NCI-H526 treated with DMSO at 0.1 percent for 48 hours (cell line): Measurements from ENCODE around the gene MCFD2.

Experiments used
- DNase-seq: peaks from one replicate; lab custom pipeline; 2025; lab: John Stamatoyannopoulos, UW

The MCFD2 gene

DNA sequence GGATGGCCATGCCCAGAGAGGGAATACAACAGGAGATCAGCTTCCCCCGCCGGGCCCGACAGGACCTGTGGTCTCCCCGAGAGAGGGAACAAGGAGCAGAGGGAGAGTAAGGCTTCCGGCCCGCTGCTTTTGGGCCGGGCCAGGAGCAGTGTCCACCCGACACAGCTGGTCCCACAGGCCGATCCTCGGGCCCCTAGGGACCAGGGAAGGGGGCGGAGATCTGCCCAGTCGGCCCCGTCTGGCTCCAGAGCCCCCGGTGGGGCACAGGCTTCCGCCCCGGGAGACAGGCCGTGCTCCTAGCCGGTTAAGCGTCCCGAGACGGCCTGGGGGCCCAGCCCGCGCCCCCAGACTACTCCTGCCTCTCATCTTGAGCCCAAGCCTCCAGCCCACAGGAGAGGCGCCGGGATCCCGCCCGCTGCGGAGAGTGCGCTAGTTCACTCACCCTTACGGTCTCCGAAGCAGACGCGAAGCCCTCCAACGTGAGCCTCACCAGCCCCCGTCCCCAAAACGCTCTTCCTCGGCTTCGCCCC lies at the start of gene MCFD2:
TSS of gene MCFD2 (minus strand) at position 526 of the 530 bp plus-strand sequence. CDS start 6,635 bp downstream, outside the sequence.
- no peak for DNase-seq

DNA sequence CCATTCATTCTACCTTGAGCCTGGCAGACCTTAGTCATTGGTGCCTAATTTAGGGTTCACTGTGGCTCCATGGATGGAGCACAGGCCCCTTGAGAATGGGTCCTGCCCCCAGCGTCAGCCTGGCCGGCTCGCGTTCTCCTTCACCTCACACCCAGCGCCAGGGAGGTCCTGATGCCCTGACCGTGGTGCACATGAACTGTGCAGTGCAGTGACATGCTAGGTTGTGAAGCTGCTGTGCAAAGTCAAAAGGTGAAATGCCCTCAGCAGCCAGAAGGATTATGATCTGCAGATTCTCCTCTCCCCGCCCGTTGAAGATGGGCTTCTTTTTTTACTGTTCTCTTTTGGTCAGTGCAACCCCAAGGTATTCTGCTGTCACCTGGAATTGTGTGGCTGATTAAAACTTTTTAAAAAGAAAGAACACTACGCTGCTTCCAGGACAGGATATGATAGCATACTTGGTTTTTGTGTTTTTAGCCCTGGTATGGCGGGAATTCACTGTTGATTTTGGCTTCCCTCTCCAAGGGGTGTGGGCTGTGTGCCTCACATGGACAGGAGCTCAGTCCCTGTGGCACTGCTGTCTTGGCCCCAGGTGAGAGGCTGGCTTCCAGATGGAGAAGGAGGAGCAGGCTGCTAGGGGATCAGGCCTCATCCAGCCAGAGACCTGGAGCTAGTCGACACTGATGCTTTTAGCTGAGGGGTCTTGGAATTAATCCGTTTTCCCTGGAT lies 49.4 kb upstream of the MCFD2 start:
- no peak for DNase-seq

DNA sequence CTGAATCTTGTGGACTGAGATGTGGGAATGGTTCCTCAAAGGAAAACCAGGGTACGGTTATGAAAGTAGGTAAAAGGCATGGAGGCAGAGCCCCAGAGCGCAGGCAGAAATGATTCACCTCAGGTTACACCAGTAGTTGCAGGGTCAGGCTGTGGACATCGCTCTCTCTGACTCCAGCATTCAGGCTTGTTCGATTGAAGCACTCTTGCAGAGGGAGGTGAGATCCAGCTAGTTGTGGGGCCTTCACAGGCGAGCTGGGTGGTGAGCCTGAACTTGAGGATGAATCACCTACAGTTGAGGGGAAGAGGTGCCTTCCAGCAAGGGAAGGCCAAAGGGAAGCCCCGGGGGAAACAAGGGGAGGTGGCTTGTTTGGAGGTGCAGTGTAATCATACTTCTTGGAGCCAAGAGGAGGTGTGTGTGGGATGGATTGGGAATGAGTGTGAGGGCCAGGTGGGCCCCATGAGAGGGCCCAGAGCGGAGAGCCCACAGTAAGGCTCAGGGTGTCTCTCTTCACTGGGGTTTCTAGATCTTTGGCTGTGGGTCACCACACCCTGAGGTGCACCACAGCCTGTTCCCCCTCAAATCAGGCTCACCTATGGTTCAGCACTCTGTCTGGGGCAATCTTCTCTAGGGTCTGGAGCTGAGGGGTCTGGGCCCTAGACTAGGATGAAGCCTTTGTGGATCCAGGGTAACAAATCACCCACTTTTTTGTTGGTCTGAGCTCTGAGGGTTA lies 48.5 kb upstream of the MCFD2 start:
- no peak for DNase-seq

DNA sequence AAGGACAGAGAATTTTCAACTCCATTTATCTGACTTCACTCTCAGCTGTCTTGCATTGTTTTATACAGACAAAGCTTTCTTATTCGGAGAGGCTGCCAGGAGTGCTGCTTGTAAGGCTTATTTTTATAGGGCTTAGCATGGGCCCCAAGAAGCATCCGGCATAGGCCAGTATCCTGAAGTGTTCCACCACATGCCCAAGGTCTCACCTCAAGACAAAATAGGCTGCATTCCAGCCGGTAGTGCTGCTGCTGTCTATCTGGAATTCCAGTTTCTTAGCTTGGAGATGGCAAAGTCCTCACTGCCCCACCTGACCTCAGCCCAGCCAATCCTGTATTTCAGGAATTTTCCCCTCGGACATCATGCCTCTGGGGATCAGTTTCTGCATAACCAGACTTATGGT lies 47.6 kb upstream of the MCFD2 start:
- DNase-seq = no peak

DNA sequence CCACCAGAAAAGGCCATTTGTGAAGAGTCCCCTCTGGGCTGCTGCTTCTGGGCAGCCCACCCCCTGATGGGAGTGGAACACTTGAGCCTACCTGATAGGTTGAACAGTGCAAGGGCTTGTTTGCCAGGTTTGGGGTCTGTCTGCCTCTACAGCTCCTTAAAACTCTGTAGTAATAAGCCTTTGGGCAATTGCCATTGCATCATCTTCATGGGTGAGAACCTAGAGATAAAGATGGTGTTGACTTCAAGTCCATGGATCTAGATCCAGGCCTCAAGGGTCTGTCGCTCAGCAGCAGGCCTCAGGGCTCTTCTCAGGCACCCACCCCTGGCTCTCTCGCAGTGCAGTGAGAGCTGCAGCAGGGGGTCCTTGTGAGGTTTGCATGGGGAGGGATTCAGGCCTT lies 47.1 kb upstream of the MCFD2 start:
- no peak for DNase-seq

DNA sequence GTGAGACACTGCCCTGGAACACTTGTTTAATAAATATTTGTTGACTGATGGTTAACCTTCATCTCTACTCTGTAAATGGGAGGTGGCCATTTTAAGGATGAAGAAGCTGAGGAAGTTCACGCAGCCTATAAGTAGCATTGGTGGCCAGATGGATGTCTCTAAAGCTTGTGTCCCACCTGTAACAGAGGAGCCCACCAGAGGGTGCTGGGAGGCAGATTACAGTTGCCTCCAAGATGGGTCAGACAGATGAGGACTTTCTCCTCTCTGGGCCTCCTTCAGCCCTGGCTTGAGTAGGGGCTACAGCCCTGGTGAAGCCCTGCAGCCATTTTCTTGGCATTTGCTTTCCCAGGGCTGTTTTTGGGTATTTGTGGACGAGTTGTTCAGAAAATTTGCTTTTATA lies 45.0 kb upstream of the MCFD2 start:
- DNase-seq = no peak

DNA sequence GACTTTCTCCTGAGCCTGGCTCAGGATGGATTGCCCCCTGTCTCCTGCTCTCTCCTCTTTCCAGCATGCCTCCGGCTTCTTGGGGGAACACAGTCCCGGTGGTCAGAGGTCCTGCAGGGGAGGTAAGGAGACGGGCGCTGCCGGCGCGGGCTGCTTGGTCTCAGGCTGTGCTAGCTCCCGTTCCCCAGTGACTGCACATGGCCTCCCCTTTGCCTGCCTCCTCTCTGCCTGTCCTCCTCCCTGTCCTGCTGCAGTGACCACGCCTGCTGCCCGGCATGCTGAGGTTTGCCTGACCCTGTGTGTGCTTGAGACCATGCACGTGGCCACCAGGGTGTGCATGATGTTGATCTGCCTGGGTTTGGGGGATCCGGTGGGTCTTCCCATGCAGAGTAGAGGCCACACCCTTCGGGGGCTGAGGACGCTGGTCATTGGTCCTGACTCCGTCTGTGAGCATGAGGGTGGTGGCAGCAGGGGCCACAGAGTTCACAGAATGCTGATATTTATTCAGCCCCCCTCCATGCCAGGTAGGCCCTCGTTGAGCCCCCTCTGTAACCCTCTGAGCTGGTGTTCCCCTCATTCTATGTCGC lies 42.9 kb upstream of the MCFD2 start:
- DNase-seq = no peak

DNA sequence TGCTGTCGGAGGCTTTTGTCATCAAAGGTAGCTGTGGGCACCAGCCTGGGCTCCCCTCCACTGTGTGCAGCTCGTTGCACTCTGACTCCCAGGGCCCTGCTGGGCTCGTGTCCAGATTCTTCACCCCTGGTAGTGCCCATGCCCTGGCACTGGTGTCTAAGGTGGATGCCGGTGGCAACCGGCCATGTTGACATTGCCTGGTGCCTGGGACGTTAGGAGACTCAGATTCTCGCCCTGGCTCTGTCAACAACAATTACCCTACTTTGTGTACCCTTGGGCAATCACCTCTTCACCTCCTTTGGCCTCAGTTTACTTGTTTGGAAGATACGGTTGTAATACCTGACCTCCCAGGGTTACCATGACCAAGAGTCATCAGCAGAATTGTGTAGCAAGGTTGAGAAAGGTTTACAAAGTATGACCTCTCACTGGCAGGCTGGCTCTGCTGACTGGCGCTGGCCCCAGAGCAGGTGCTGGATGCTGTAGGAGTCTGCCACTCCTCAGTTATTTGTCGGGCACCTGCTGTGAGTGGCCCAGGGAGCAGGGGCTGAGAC lies 41.5 kb upstream of the MCFD2 start:
- no peak for DNase-seq

DNA sequence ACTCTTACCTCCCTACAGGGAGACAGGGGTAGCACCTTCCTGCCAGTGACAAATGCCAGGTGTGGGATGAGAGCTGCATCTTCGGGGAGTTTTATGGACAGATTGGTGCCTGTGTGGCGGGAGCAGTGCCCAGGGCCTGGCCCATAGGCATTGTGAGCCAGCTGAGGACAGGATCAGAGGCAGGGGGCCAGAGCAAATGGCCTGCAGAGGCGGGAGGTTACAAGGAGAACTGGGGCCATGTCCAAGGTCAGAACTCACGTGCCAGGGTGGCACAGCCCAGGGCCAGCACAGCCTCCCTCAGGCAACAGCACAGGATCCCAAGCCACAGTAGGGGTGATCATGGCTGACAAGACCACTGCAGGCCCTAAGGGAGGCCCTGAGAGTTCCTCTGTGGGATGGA lies 40.2 kb upstream of the MCFD2 start:
- no peak for DNase-seq

DNA sequence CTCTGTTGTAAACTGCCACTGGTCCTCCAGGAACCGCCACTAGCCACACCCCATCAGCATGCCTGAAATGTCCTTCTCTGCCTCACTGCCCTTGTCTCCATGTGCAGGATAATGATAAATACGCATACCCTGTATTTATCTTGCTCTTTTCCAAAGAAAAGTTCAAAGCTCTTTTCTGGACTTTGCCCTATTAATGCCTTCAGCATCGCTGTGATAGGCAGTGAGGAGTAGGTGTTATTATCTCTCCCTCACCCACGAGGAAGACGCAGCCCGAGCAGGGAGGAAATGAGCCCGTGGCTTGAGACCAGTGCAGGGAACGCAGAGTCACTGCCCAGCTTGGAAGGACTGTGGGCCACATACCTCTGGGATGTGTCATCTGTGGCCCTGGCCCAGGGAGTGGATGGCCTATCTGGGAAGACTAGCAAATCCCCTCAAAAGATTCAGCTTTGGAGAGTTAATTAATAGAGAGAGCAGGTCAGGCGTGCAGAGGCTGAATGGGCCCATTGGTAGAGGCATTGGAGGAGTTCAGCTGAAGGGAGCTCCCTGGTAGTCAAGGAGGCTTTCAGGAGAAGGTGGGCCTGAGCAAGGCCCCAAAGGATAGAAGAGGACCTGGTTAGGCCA lies 39.5 kb upstream of the MCFD2 start:
- no peak for DNase-seq

DNA sequence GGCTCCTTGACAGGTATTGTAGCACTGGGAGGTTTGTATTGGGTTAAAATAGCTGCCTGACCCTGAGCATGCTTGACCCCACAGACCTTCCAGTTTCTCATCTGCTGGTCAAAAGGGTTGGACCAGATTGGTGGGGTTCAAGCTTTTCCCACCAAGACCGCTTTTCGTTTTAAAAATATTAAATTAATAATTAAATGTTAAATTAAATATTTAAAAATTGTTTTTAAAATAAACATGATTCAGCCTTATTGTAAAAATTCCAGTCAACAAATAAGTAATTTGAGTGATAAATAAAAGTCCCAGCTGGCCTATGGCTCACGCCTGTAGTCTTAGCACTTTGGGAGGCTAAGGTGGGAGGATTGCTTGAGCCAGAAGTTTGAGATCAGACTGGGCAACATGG lies 36.6 kb upstream of the MCFD2 start:
- no peak for DNase-seq

DNA sequence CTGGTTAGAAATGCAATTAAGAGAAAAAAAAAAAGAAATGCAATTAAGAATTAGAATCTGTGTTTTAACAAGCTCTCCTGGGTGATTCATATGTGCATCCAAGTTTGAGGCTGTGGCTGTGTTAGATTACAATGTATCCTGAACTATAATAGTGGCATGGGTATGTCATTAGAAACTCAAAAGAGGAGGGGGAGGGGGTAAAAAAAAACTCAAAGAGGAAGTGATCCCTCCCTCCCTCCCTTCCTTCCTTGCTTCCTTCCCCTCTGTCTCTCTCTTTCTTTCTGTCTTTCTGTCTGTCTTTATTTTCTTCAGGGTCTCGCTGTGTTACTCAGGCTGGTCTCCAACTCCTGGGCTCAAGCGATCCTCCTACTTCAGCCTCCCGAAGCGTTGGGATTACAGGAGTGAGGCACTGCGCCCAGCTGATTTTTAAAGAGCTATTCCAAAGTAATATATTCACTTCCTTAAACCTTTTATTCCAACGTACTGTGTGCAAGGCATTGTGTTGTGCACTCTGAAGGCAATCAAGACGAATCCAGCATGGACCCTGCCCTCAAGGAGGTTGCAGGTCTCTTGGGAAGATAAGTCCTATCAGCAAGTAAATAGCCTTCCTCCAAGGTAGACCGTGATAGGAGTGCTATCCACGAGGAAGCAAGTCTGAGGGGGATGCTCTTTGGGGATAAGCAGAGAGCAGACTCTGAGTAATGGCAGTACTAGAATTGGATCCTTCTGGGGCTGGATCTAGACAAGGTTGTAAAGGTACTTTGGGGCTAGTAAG lies 35.9 kb upstream of the MCFD2 start:
- DNase-seq = no peak

DNA sequence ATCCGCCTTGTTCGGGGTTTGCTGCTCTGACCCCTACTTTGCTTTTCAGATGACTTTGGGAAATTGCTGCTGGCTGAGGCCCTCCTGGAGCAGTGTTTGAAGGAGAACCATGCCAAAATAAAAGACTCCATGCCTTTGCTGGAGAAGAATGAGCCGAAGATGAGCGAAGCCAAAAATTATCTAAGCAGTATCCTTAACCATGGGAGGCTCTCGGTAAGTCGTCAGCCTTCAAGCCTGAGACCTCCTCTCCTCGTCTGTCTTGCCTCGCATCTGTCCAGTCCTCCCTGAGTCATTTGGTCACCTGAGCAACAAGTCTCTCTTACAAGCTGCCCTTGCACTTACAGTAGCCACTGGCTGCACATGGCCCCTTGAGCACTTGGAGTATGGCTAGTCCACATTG lies 34.7 kb upstream of the MCFD2 start:
- no peak for DNase-seq

DNA sequence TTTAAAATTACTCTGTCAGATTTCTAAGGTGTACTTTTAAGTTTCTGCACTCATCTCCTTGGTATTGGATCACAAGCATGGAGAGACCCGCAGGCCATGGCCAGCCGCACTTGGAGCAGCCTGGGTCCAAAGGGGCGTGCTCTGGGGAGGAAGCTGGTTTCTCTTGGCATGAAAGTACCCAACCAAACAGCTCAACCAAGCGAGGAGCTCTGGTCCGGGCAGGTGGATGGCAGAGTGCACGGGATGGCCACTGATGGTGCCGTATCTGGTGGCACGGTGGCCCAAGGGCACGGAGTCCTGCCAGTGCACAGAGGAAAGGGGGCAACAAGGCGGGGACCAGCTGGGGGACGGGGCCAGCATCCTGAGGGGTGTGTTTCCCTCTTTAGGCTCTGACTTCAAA lies 32.2 kb upstream of the MCFD2 start:
- DNase-seq = no peak

DNA sequence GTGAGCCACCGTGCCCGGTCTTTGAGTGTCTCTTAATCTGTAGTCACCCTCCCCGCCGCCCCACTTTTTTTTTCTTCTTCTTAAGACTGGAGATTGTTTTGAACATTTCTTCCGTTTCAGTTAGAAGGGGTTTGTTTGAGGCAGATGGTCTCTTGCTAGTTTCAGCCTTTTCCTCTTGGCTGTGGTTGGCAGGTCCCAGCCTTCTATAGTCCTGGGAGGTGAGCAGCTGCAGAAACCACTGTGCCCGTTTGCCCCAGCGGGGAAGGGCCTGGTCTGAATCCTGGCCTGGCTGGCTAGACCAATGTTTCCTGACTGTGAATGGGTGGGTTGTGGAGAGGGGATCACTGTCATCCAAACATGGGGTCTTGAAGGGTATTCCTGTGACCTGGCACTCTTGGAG lies 30.1 kb upstream of the MCFD2 start:
- DNase-seq = no peak

DNA sequence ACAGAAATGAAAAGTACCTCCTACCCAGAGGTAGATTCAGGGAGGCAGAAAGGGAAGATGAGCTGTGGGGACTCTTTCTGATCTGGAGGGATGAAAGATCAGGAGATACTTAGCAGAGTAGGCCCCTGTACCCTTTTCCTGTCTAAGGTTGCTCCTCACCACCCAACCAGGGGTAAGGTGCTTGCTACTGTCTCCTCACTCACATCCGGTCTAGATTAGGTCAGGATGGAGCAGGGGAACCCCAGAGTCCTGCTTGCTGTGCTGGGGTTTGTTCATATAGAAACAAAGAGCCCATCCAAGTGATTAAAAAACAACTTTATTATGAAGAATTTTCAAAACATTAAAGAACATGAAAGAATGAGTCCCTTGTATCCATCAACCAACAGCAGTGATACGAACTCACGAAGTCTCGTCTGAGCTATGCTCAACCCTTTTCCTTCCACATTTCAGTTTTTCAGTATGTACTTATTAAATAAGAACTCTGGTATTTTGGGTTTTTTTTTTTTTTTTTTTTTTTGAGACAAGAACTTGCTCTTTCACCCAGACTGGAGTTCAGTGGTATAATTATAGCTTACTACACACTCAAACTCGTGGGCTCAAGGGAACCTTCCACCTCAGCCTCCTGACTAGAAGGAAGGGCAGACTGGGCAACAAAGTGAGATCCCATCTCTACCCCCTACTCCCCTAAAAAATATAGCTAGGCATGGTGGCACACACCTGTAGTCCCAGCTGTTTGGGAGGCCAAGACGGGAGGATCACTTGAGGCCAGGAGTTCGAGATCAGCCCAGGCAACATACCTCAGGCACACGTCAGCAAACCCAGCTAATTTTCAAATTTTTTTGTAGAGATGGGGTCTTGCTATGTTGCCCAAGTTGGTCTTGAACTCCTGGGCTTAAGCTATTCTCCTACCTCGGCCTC lies 28.5 kb upstream of the MCFD2 start:
- DNase-seq = no peak

DNA sequence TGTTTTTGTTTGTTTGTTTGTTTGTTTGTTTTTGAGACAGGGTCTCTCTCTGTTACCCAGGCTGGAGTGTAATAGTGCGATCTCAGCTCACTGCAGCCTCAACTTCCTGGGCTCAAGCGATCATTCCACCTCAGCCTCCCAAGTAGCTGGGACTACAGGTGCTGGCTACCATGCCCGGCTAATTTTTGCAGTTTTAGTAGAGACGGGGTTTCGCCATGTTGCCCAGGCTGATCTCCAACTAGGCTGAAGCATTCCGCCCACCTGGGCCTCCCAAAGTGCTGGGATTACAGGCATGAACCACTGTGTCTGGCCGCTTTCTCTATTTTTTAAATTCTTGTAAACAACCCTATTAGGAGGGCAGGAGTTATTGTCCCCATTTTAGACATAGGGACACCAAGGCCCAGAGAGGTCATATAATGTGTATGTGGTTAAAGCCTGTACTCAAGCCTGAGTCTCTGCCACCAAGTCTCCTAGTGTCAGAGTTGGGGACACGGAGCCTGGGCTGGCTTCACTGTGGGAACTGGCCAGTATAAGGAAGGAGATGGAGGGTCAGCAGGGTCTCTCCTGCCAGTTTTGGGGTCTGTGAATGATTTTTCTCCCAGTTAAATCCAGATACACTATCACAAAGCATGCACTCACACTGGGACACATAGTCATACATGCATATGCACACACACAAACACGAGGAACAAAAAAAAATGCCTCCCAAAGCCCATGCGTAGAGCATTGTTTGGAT lies 27.5 kb upstream of the MCFD2 start:
- DNase-seq = no peak

DNA sequence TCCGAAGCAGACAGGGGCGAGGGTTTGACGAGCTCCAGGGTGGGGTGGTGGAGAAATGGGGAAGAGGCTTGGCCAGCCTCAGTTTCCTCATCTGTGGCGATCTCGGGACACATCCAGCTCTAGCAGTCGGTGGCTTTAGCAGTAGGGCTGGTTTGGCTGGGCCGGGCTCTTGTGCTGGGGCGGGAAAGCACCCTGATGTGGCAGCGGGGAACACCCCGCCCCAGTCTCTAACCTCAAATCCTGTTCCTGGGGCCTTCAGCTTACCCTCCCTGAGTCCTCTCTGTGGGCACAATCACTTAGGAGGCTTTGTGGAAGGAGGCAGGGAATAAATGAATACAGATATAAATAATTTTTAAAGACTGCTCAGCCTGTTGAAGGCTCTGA lies 26.5 kb upstream of the MCFD2 start:
- no peak for DNase-seq

DNA sequence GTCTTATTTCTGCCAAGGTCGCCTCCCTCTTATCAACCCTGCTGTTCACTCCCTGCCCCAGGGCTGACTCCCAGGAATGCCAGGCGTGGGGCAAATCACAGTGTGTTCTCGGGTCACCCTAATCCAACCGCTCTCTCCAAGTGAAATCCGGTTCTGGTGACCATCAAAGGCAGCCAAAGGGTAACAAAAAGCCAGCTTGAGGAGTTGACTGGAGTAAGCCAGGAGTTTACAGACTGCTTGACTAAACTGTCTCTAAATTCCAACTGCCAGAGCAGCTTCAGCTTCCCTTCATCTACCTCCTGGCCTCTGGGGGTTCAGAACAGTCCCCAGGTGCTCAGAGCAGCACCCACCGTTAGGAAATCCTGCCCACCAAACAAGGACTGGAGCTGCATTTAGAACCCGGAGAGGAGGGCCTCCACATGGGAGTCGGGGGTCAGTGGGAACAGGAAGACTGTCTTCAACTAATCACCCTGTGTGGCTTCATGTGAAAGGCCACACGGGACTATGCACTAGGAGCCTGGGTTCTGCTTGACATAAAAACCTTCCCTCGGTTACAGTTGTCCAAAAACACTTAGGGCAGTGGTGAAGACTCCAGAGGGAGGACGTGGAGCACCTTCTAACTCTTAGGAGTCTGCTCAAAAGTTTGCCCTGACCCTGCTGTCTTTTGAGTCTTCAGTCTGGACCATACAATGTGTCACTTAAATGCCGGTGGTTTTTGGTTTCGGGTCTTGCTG lies 24.2 kb upstream of the MCFD2 start:
- no peak for DNase-seq
